ENCODE measurements around the gene MYO5C.

The MYO5C gene

DNA sequence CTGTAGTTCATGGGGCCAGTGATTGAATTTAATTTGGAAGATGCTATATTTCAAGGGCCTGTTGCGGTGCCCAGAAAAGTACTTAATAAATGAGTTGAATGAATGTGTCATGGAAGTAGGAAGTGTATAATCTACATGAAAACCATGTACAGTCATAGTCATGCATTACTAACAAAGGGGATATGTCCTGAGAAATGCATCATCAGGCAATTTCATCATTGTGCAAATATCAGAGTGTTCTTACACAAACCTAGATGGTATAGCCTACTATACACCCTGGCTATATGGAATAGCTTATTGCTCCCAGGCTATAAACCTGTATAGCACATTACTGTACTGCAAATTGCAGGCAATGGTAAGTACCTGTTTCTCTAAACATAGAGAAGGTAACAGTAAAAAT, 10.7 kb upstream of the MYO5C start:
- no peak overlapping the region for H3K4me3 ChIP-seq (ENCODE audit: low read length)
- peak; percentile 24 for DNase-seq (ENCODE audit: low read depth)
- TF ChIP-seq CTCF (conservative IDR thresholded peaks at IDR 0.05; ENCODE audit: low read length): no peak

GRCh38 chr15:52303093-52303772, 7.6 kb upstream of the MYO5C start:
- no peak for TF ChIP-seq CTCF (conservative IDR thresholded peaks at IDR 0.05; ENCODE audit: low read length)
- no peak overlapping the region for H3K4me3 ChIP-seq (ENCODE audit: low read length)
- no peak for DNase-seq (ENCODE audit: low read depth)

DNA sequence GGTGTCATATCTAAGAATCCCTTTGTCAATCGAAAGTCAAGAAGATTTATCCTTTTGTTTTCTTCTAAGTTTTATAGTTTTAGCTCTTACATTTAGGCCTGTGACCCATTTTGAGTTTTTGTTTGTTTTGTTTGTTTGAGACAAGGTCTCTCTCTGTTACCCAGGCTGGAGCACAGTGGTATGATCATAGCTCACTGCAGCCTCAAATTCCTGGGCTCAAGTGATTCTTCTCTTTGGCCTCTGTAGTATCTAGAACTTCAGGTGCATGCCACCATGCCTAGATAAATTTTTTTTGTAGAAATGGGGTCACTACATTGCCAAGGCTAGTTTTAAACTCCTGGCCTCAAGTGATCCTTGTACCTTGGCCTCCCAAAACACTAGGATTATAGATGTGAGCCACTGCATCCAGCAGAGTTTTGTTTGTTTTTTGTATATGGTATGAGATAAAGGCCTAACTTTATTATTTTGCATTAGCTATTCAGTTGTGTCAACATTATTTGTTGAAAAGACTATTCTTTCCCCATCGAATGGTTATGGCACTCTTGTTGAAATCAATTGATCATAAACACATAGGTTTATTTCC, 5.8 kb upstream of the MYO5C start:
- H3K4me3 ChIP-seq (ENCODE audit: low read length): no peak overlapping the region
- TF ChIP-seq CTCF (conservative IDR thresholded peaks at IDR 0.05; ENCODE audit: low read length): no peak
- no peak for DNase-seq (ENCODE audit: low read depth)

DNA sequence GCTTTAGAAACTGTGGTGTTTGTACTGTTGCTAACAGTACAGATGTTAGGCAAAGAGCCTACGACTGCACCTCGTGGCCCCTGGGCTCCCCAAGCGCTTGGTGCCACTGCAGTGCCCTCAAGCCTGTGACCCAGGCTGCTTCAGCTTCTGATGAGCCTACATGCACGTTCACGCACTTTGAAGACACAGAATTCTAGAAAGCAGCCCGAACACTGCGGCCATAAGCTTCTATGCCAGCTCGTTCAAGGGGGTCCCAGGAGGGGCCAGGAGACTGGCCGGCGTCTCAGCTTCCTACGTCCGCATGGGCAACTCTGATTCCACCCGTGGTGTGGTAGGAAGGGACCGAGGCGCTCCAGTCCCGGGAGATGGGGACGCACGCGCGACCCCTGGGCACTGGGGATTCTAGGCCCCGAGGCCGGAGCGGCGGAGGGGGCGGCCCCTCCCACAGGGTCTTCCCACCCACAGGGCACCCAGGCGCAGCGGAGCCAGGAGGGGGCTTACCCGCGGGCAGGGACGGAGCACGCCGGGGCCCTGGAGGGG, 653 bp downstream of the MYO5C start:
- TF ChIP-seq CTCF (conservative IDR thresholded peaks at IDR 0.05; ENCODE audit: low read length): no peak

GRCh38 chr15:52292780-52293392, 2.7 kb downstream of the MYO5C start:
- no peak for DNase-seq (ENCODE audit: low read depth)
- H3K4me3 ChIP-seq (ENCODE audit: low read length): no peak overlapping the region
- no peak for TF ChIP-seq CTCF (conservative IDR thresholded peaks at IDR 0.05; ENCODE audit: low read length)

More for the DNA sequence above, 653 bp downstream of the MYO5C start:
- no peak overlapping the region for H3K4me3 ChIP-seq (ENCODE audit: low read length)
- DNase-seq (ENCODE audit: low read depth): no peak

DNA sequence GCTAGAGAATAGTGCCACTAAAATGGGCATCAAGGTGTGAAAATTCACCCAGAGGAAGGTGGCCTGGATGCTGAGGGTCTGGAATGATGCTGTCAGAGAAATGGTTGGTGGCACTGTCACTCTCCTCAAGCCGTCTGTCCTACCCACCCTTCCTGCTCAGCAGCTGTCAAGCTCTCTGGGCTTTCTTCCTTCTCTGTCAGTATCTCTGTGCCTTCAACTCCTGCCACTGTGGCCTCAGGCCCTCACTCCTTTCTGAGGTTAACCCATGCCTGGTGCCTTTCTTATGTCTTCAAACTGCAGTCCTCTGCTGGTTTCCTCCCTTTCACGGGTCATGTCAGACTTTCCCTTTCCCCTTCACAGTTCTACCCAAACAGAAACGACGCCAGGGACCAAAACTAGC, 4.4 kb downstream of the MYO5C start:
- H3K4me3 ChIP-seq (ENCODE audit: low read length): no peak overlapping the region
- no peak for DNase-seq (ENCODE audit: low read depth)
- no peak for TF ChIP-seq CTCF (conservative IDR thresholded peaks at IDR 0.05; ENCODE audit: low read length)

DNA sequence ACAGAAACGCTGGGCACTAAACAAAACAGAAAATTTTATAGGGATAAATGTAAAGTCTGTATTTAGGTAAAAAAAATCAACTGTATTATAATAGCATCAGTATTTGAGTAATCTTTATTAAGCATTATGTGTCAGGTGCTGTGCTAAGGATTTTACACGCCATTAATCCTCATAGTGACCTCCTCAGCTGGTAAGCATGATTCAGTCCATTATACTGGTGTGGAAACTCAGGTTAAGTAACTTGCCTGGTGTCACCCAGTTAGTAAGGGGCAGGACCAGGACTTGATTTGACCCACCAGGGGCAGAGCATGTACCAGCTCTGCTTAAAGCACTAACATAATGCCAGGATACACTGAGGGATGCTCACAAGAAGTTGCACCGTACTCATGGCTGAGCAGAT, 4.8 kb downstream of the MYO5C start:
- no peak for DNase-seq (ENCODE audit: low read depth)
- H3K4me3 ChIP-seq (ENCODE audit: low read length): no peak overlapping the region
- no peak for TF ChIP-seq CTCF (conservative IDR thresholded peaks at IDR 0.05; ENCODE audit: low read length)
